Smooth muscle cell (in vitro differentiated cells): Measurements from ENCODE around the gene FNDC1. TPM values are rescaled to one million over a fixed set of nuclear protein-coding genes. Genes with fewer than 3 reads are reported as not detected.
A peak's percentile ranks its signal among the peaks of the same experiment; 100 is the strongest.

Experiments
- DNase-seq: peaks from one replicate; lab custom pipeline; 2025; ENCODE audit not compliant: unreplicated experiment; lab: John Stamatoyannopoulos, UW
- H2AFZ ChIP-seq: fragments of 200-600 bp; sonication (generic); 2 replicates; pipeline ENCODE4 v1.6.0; 2016; ENCODE audit warnings: antibody characterized with exemption, low read depth, mild to moderate bottlenecking
- H3F3A ChIP-seq: fragments of 200-600 bp; sonication (generic); 2 replicates; pipeline ENCODE4 v1.6.0; 2017; ENCODE audit warnings: antibody characterized with exemption, low read depth
- H3K27ac ChIP-seq: fragments of 200-600 bp; sonication (generic); 2 replicates; pipeline ENCODE4 v1.5.1; 2016; ENCODE audit warnings: low read depth, mild to moderate bottlenecking
- H3K27me3 ChIP-seq: fragments of 200-600 bp; sonication (generic); 2 replicates; pipeline ENCODE4 v1.6.1; 2016; ENCODE audit warnings: low read depth, mild to moderate bottlenecking
- H3K36me3 ChIP-seq: fragments of 200-600 bp; sonication (generic); 2 replicates; pipeline ENCODE4 v1.5.1; 2016; ENCODE audit warnings: low read depth
- H3K4me1 ChIP-seq: fragments of 200-600 bp; sonication (generic); 2 replicates; pipeline ENCODE4 v1.5.1; 2016; ENCODE audit warnings: low read depth
- H3K4me2 ChIP-seq: fragments of 200-600 bp; sonication (generic); 2 replicates; pipeline ENCODE4 v1.6.0; 2016; ENCODE audit warnings: mild to moderate bottlenecking
- H3K4me3 ChIP-seq: fragments of 200-600 bp; sonication (generic); 2 replicates; pipeline ENCODE4 v1.5.1; 2016; ENCODE audit warnings: mild to moderate bottlenecking
- H3K79me2 ChIP-seq: fragments of 200-600 bp; sonication (generic); 2 replicates; pipeline ENCODE4 v1.6.0; 2016; ENCODE audit warnings: low read depth, mild to moderate bottlenecking
- H3K9ac ChIP-seq: fragments of 200-600 bp; sonication (generic); 2 replicates; pipeline ENCODE4 v1.6.0; 2016; ENCODE audit warnings: low read depth
- H3K9me3 ChIP-seq: fragments of 200-600 bp; sonication (generic); replicated peaks from 2 replicates; pipeline ENCODE4 v1.5.1; 2016; ENCODE audit warnings: low read depth
- H4K20me1 ChIP-seq: fragments of 200-600 bp; sonication (generic); 2 replicates; pipeline ENCODE4 v1.6.0; 2016; ENCODE audit warnings: low read depth
- CTCF ChIP-seq: fragments of 200-600 bp; sonication (generic); IDR thresholded peaks from 2 replicates; pipeline ENCODE4 v1.5.1; 2017; ENCODE audit warnings: borderline replicate concordance, mild to moderate bottlenecking, antibody characterized with exemption; ENCODE audit not compliant: insufficient read depth, poor library complexity, severe bottlenecking
- WGBS: methylation state at CpG from one replicate; pipeline ENCODE4 v1.1.7; 2016; ENCODE audit warnings: low lambda C conversion rate; 5-methylcytosine and 5-hydroxymethylcytosine counted together
- polyA plus RNA-seq: library from polyadenylated mRNA; unstranded; fragments of >200 nt; fragmentation: Nextera tagmentation; extraction: Ambion mirVana; gene quantifications from 2 replicates; pipeline ENCODE4 v1.2.1, GENCODE V29; 2016
- total RNA-seq: library from RNA; depleted of rRNA; stranded (reverse); fragments of >200 nt; gene quantifications from 2 replicates; pipeline ENCODE4 v1.2.3, GENCODE V29; 2014

The FNDC1 gene
- total and polyA plus RNA-seq, 2 experiments from 2014 or later = 0.39 TPM; not detected in 1

- H3K36me3 ChIP-seq = no peaks in the 10 kb centered on the region
- no peaks in the 10 kb centered on the region for H3K9me3 ChIP-seq
- H3K9ac ChIP-seq = no peak overlapping the region
- no peak for DNase-seq
- no peak for TF ChIP-seq CTCF
- no peak overlapping the region for H3K27ac ChIP-seq
- peak overlapping the region; percentile 48 for H3K4me2 ChIP-seq
- H3K79me2 ChIP-seq = no peaks in the 10 kb centered on the region
- H3K27me3 ChIP-seq = peaks cover 28% of the 10 kb centered on the region
- H2AFZ ChIP-seq = no peak overlapping the region
- H3K4me1 ChIP-seq = no peaks in the 10 kb centered on the region
- H3K4me3 ChIP-seq = no peak overlapping the region
- no peaks in the 10 kb centered on the region for H4K20me1 ChIP-seq
- WGBS = 47% methylated on average over 5 of the region's 5 CpGs
- H3F3A ChIP-seq = no peaks in the 10 kb centered on the region
Measured at GRCh38 chr6:159163901-159164370, 5.3 kb upstream of the FNDC1 start.

GRCh38 chr6:159168536-159169192, 536 bp upstream of the FNDC1 start:
- H3K4me2 ChIP-seq = peak overlapping the region; percentile 81
- whole genome bisulfite sequencing = 3% methylated on average over 43 of the region's 43 CpGs
- no peaks in the 10 kb centered on the region for H3K9me3 ChIP-seq
- no peak for DNase-seq
- H3K27ac ChIP-seq = no peak overlapping the region
- H2AFZ ChIP-seq = peak overlapping the region; percentile 12
- peaks cover 71% of the 10 kb centered on the region for H3K27me3 ChIP-seq
- peaks cover 13% of the 10 kb centered on the region for H3K4me1 ChIP-seq
- H4K20me1 ChIP-seq = no peaks in the 10 kb centered on the region
- H3F3A ChIP-seq = peaks cover 5% of the 10 kb centered on the region
- no peak for TF ChIP-seq CTCF
- no peak overlapping the region for H3K9ac ChIP-seq
- H3K79me2 ChIP-seq = no peaks in the 10 kb centered on the region
- H3K36me3 ChIP-seq = no peaks in the 10 kb centered on the region
- H3K4me3 ChIP-seq = peak overlapping the region; percentile 39

- no peak overlapping the region for H3K27ac ChIP-seq
- H2AFZ ChIP-seq = peak overlapping the region; percentile 79
- no peak for DNase-seq
- H3K9ac ChIP-seq = no peak overlapping the region
- H3F3A ChIP-seq = peaks cover 5% of the 10 kb centered on the region
- peaks cover 13% of the 10 kb centered on the region for H3K4me1 ChIP-seq
- no peaks in the 10 kb centered on the region for H3K9me3 ChIP-seq
- no peaks in the 10 kb centered on the region for H3K79me2 ChIP-seq
- H4K20me1 ChIP-seq = no peaks in the 10 kb centered on the region
- no peak for TF ChIP-seq CTCF
- peak overlapping the region; percentile 51 for H3K4me3 ChIP-seq
- peaks cover 76% of the 10 kb centered on the region for H3K27me3 ChIP-seq
- no peaks in the 10 kb centered on the region for H3K36me3 ChIP-seq
- 2% methylated on average over 61 of the region's 87 CpGs for WGBS
- peak overlapping the region; percentile 85 for H3K4me2 ChIP-seq
Measured at GRCh38 chr6:159169557-159170332, 545 bp downstream of the FNDC1 start.
